ENCODE data around the gene TIPARP.
"Not testable (repeated sequence)": the region's sequence is repeated elsewhere in the genome, so short reads cannot be mapped to it uniquely, and the experiment has no call there.

Gene TIPARP

DNA sequence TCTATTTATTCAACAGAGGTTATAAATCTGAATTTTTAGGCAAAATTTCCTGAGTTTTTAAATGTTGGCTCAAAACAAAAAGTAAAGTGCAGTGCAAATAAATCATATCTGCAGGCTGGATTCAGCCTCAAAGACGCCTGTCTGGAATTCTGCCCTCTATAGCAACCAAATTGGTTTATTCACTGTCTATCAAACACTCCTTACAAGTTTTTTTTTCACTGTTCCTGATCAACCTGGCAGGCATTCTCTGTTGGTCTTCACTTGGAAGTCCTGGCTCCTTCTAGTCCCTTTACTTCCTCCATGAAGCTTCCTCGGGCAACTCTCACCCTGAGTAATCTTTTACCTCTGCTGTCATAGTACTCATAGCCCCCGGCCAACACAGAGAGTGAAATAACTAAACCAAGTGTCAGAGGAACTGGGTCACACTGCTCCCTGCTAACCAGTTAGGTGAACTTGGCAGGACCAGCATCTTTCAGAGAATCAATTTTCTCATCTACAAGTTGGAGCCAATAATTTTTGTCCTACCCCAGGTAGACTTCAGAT is 36.8 kb upstream of the TIPARP start:
- Histone ChIP-seq H3K4me3 (ENCODE audit: low read length) (no peak overlapping the region), H3K9me3 (replicated peaks; ENCODE audit: low read length) (no peaks in the 10 kb centered on the region)

GRCh38 chr3:156638271-156638670 is 36.1 kb upstream of the TIPARP start:
- Histone ChIP-seq H3K4me1 (ENCODE audit: control insufficient read depth, insufficient read depth, low read length) (peaks cover 9% of the 10 kb centered on the region), H3K27me3 (ENCODE audit: control insufficient read depth, insufficient read depth, low read length) (no peaks in the 10 kb centered on the region), H3K9ac (ENCODE audit: low read depth, low read length) (no peak overlapping the region), H3K4me3 (ENCODE audit: low read length) (no peak overlapping the region), H3K4me2 (ENCODE audit: low read length) (no peak overlapping the region), H3K9me3 (replicated peaks; ENCODE audit: low read length) (no peaks in the 10 kb centered on the region), H3K36me3 (ENCODE audit: insufficient read depth, low read length) (no peaks in the 10 kb centered on the region)

More for the DNA sequence above, 36.8 kb upstream of the TIPARP start:
- Histone ChIP-seq H3K9ac (ENCODE audit: low read depth, low read length) (no peak overlapping the region), H3K4me1 (ENCODE audit: control insufficient read depth, insufficient read depth, low read length) (peaks cover 15% of the 10 kb centered on the region), H3K4me2 (ENCODE audit: low read length) (no peak overlapping the region), H3K27me3 (ENCODE audit: control insufficient read depth, insufficient read depth, low read length) (no peaks in the 10 kb centered on the region), H3K36me3 (ENCODE audit: insufficient read depth, low read length) (no peaks in the 10 kb centered on the region)

- Histone ChIP-seq H3K36me3 (ENCODE audit: insufficient read depth, low read length) (no peaks in the 10 kb centered on the region), H3K9ac (ENCODE audit: low read depth, low read length) (no peak overlapping the region), H3K4me3 (ENCODE audit: low read length) (no peak overlapping the region), H3K4me1 (ENCODE audit: control insufficient read depth, insufficient read depth, low read length) (no peaks in the 10 kb centered on the region), H3K4me2 (ENCODE audit: low read length) (no peak overlapping the region), H3K27me3 (ENCODE audit: control insufficient read depth, insufficient read depth, low read length) (no peaks in the 10 kb centered on the region), H3K9me3 (replicated peaks; ENCODE audit: low read length) (no peaks in the 10 kb centered on the region)
Observed at GRCh38 chr3:156639414-156640023, 34.9 kb upstream of the TIPARP start.

DNA sequence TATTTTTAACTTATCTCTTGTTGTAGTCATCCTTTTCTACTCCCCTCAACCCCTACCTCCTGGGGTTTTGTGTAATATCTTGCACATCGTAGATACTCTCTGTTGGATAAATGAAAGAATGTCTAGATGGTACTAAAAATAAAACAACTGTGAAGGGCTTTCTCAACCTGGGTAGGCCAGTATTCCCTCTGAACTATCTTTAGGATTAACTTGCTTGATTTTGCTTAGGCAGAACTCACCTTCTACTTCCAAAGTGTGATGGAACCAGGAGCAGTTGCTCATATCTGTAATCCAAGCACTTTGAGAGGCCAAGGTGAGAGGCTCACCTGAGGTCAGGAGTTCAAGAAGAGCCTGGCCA is 32.8 kb upstream of the TIPARP start:
- Histone ChIP-seq H3K4me2 (ENCODE audit: low read length) (no peak overlapping the region), H3K9me3 (replicated peaks; ENCODE audit: low read length) (no peaks in the 10 kb centered on the region), H3K36me3 (ENCODE audit: insufficient read depth, low read length) (no peaks in the 10 kb centered on the region)

DNA sequence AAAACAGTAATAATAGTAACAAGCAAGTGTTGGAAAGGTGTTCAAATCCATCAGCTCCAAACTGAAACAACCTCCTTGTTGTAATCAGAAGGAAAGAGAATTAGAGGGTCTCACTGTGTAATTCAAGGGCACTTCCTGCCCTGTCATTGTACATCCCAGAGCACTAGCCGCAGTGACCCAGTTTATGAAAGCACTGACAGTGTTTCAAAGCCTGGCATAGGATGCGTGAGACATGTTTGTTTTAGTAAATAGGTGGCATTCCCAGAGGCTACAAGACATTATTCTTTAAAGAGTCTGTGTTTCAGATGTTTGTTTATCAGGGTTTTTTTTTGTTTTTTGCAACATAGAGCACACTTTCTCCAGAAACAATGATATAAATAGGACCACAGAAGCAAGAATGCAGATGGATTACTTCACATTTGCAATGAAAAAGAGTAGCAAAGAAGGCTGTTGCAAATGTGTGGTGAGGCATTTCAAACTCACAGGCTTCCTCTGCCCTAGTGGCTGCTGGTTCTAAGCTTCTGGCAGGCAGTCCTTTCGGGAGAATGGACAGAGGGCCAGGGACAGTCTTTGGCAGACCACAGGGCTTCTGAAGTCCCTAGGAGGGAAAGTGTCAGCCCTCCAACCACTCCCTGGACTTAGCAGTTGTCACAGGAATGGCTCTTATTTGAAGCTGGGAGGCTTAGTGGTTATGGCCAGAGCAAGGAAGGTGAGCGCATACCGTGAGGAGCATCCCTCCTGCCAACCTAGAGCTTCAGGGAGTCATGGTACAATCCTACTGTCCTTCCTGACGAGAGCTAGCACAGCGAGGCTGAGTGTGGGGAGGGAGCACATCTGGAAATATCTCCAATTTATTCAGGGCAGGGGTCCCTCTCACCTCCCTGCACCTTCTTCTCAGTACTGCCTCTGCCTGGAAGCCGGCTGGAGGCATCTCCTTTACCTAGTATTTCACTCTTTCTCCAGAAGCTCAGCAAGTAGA is 31.4 kb upstream of the TIPARP start:
- Histone ChIP-seq H3K9me3 (replicated peaks; ENCODE audit: low read length) (no peaks in the 10 kb centered on the region), H3K27me3 (ENCODE audit: control insufficient read depth, insufficient read depth, low read length) (no peaks in the 10 kb centered on the region), H3K9ac (ENCODE audit: low read depth, low read length) (no peak overlapping the region), H3K4me3 (ENCODE audit: low read length) (no peak overlapping the region), H3K4me1 (ENCODE audit: control insufficient read depth, insufficient read depth, low read length) (peaks cover 4% of the 10 kb centered on the region), H3K36me3 (ENCODE audit: insufficient read depth, low read length) (no peaks in the 10 kb centered on the region), H3K4me2 (ENCODE audit: low read length) (no peak overlapping the region)

More for the DNA sequence above, 32.8 kb upstream of the TIPARP start:
- H3K4me1 ChIP-seq (ENCODE audit: control insufficient read depth, insufficient read depth, low read length) = no peaks in the 10 kb centered on the region
- no peak overlapping the region for H3K9ac ChIP-seq (ENCODE audit: low read depth, low read length)
- no peak overlapping the region for H3K4me3 ChIP-seq (ENCODE audit: low read length)
- H3K27me3 ChIP-seq (ENCODE audit: control insufficient read depth, insufficient read depth, low read length) = no peaks in the 10 kb centered on the region

GRCh38 chr3:156643729-156644389 is 30.5 kb upstream of the TIPARP start:
- Histone ChIP-seq H3K4me2 (ENCODE audit: low read length) (no peak overlapping the region), H3K36me3 (ENCODE audit: insufficient read depth, low read length) (no peaks in the 10 kb centered on the region), H3K4me3 (ENCODE audit: low read length) (no peak overlapping the region), H3K9ac (ENCODE audit: low read depth, low read length) (no peak overlapping the region), H3K9me3 (replicated peaks; ENCODE audit: low read length) (no peaks in the 10 kb centered on the region), H3K27me3 (ENCODE audit: control insufficient read depth, insufficient read depth, low read length) (no peaks in the 10 kb centered on the region), H3K4me1 (ENCODE audit: control insufficient read depth, insufficient read depth, low read length) (peaks cover 4% of the 10 kb centered on the region)

GRCh38 chr3:156644958-156645357 is 29.4 kb upstream of the TIPARP start:
- H3K36me3 ChIP-seq (ENCODE audit: insufficient read depth, low read length) = no peaks in the 10 kb centered on the region
- H3K27me3 ChIP-seq (ENCODE audit: control insufficient read depth, insufficient read depth, low read length) = no peaks in the 10 kb centered on the region
- H3K9me3 ChIP-seq (replicated peaks; ENCODE audit: low read length) = no peaks in the 10 kb centered on the region
- peaks cover 4% of the 10 kb centered on the region for H3K4me1 ChIP-seq (ENCODE audit: control insufficient read depth, insufficient read depth, low read length)
- H3K9ac ChIP-seq (ENCODE audit: low read depth, low read length) = no peak overlapping the region
- H3K4me3 ChIP-seq (ENCODE audit: low read length) = no peak overlapping the region
- H3K4me2 ChIP-seq (ENCODE audit: low read length) = no peak overlapping the region

DNA sequence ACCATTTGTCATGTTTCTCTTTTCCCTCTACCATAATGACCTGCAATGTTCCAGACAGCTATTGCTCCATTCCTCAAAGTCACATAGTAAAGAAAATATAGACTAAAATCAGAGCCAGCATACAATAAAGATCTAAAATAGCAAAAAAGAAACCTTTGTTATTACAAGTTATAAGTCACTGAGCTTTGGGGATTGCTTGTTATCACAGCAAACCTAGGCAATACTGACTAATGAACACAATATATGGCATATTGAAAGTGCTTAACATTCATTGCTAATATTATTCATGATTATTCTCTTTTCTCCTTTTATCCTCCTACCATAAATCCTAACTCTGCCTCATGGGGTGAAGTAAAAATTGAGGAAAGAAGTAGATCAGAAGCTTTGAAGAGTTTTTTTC is 27.4 kb upstream of the TIPARP start:
- Histone ChIP-seq H3K9ac (ENCODE audit: low read depth, low read length) (no peak overlapping the region), H3K4me2 (ENCODE audit: low read length) (no peak overlapping the region), H3K4me1 (ENCODE audit: control insufficient read depth, insufficient read depth, low read length) (peaks cover 4% of the 10 kb centered on the region), H3K27me3 (ENCODE audit: control insufficient read depth, insufficient read depth, low read length) (no peaks in the 10 kb centered on the region), H3K9me3 (replicated peaks; ENCODE audit: low read length) (no peaks in the 10 kb centered on the region), H3K36me3 (ENCODE audit: insufficient read depth, low read length) (no peaks in the 10 kb centered on the region), H3K4me3 (ENCODE audit: low read length) (no peak overlapping the region)

- H3K36me3 ChIP-seq (ENCODE audit: insufficient read depth, low read length) = no peaks in the 10 kb centered on the region
- peaks cover 4% of the 10 kb centered on the region for H3K4me1 ChIP-seq (ENCODE audit: control insufficient read depth, insufficient read depth, low read length)
- H3K4me2 ChIP-seq (ENCODE audit: low read length) = no peak overlapping the region
- no peak overlapping the region for H3K9ac ChIP-seq (ENCODE audit: low read depth, low read length)
- H3K27me3 ChIP-seq (ENCODE audit: control insufficient read depth, insufficient read depth, low read length) = no peaks in the 10 kb centered on the region
- H3K9me3 ChIP-seq (replicated peaks; ENCODE audit: low read length) = no peaks in the 10 kb centered on the region
- no peak overlapping the region for H3K4me3 ChIP-seq (ENCODE audit: low read length)
Observed at GRCh38 chr3:156648086-156648485, 26.3 kb upstream of the TIPARP start.

- no peaks in the 10 kb centered on the region for H3K36me3 ChIP-seq (ENCODE audit: insufficient read depth, low read length)
- H3K9me3 ChIP-seq (replicated peaks; ENCODE audit: low read length) = no peaks in the 10 kb centered on the region
- H3K4me2 ChIP-seq (ENCODE audit: low read length) = no peak overlapping the region
- no peak overlapping the region for H3K4me3 ChIP-seq (ENCODE audit: low read length)
- peaks cover 4% of the 10 kb centered on the region for H3K4me1 ChIP-seq (ENCODE audit: control insufficient read depth, insufficient read depth, low read length)
- no peak overlapping the region for H3K9ac ChIP-seq (ENCODE audit: low read depth, low read length)
- H3K27me3 ChIP-seq (ENCODE audit: control insufficient read depth, insufficient read depth, low read length) = no peaks in the 10 kb centered on the region
Observed at GRCh38 chr3:156649681-156650080, 24.7 kb upstream of the TIPARP start.

DNA sequence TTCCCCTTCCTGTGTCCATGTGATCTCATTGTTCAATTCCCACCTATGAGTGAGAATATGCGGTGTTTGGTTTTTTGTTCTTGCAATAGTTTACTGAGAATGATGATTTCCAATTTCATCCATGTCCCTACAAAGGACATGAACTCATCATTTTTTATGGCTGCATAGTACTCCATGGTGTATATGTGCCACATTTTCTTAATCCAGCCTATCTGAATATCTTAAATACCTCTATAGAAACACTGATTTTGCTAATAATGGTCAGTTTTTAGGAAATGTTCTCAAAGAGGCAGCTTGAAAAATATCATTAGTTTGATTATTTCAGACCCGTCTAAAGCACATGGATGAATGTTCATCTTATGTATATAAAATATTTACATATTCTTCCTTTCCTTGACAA is 21.7 kb upstream of the TIPARP start:
- H3K9ac ChIP-seq (ENCODE audit: low read depth, low read length); H3K9me3 ChIP-seq (replicated peaks; ENCODE audit: low read length); H3K4me3 ChIP-seq (ENCODE audit: low read length); H3K36me3 ChIP-seq (ENCODE audit: insufficient read depth, low read length); H3K4me2 ChIP-seq (ENCODE audit: low read length); H3K27me3 ChIP-seq (ENCODE audit: control insufficient read depth, insufficient read depth, low read length): not testable (repeated sequence)
- H3K4me1 ChIP-seq (ENCODE audit: control insufficient read depth, insufficient read depth, low read length) = peaks cover 14% of the 10 kb centered on the region
